Measurements from ENCODE around the gene PODXL2.

PODXL2 gene

DNA sequence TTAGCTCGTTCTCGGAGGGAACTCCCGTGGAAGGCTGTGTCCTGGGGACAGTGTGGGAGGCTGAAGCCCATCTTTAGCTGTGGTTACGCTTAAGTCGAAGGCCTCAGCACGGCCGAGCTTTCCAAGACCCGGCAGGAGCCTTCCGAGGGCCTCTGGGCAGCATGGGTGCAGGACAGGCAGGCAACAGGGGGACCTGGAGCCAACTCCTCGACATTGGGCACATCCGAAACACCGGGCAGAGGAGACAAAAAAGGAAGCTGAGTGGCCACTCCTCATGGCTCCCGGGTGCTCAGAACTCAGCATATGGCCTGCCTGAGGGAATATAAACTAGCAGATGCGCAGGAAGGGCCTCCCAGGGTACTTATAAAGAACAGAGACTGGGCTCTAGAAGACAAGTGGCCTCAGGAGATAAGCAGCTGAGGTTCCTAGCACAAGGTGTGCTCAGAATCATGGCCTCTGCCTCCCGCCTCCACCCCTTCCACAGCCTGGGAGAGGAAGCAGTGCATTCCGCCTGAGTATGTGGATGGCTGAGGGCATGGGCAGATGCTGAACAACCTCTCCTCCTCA is 77.9 kb downstream of the PODXL2 start:
- DNase-seq (ENCODE audit: low read depth, low spot score): no peak

- no peak for DNase-seq (ENCODE audit: low read depth, low spot score)
Measured at GRCh38 chr3:127707851-127708411, 78.9 kb downstream of the PODXL2 start.

DNA sequence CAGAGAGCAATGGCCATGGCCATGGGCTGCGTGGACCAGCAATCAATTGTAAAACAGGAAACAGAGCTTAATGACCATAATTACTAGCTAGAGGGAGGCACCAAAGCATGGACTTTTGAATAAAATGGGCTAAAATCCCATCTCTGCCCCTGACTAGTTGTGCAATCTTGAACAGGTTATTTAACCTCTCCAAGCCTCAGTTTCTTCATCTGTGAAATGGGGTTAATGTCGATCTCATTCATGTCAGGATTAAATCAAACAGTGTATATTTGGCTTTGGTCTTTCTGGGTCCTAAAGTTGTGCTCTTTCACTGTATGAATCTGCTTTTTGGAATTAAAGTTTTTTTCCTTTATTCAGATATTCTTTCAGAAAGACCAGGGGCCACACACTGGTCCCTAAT is 79.9 kb downstream of the PODXL2 start:
- no peak for DNase-seq (ENCODE audit: low read depth, low spot score)

DNA sequence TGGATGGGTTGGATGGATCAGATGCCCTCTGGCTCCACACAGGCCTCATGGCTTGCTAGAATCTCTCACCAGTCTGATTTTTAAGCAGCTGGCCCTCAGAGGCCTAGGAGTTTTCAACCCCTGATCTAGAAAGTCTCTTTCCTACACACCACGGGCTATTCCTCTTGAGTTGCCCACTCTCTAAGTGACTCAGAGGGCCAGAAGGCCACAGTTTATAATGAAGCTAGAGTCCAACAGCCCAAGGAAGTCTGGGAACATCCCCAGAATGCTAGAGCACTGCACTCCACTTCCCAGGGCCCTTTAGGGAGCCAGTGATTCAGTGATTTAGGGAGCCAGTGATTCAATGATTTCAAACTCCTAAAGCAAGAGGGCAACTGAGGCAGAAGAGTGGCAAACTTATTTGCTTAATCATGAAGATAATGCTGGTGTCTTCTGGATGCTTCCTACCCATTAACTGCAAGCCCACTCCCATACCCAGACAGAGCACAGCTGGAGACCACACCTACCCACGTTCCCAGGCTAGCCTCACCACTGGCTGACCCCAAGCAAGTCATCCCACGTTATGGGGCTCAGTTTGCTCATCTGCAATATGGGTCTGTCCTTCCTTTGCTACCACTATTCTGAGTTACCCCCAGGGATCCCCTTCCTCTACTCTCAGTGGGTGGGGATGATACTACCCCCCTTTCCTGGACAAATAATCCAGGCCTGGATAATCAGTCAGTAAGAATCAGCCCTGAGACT is 80.5 kb downstream of the PODXL2 start:
- DNase-seq (ENCODE audit: low read depth, low spot score): no peak

- no peak for DNase-seq (ENCODE audit: low read depth, low spot score)
Measured at GRCh38 chr3:127710155-127710941, 81.4 kb downstream of the PODXL2 start.

DNA sequence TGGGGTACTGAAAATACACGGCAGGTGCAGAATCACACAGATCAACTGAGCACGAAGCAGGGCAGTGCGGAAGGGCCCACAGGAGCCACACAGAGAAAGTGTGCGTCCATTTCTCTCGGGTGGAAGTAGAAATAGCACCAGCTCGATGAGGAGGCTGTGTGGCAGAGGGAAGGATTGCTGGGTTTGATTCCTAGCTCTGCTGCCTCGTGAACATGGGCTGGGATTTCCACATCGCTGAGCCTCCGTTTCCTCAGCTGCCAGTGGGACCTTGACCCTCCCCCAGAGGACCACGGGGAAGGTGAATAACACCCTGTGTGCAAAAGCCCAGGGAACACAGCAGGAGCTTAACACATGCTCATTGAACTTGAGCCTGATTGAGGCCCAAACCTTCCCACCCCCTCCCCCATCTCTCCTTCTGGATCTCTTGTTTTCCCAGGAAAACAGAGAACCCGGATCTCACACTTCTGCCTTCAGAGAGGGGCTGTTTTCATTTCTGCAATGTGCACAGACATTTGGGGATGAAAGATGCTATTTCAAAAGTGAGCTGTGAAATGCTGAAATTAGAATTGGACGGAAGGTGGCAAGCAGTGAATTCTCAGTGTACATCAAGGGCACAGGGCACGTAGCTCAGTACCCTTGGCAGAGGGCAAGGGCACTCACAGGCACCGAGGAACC is 82.2 kb downstream of the PODXL2 start:
- no peak for DNase-seq (ENCODE audit: low read depth, low spot score)

DNA sequence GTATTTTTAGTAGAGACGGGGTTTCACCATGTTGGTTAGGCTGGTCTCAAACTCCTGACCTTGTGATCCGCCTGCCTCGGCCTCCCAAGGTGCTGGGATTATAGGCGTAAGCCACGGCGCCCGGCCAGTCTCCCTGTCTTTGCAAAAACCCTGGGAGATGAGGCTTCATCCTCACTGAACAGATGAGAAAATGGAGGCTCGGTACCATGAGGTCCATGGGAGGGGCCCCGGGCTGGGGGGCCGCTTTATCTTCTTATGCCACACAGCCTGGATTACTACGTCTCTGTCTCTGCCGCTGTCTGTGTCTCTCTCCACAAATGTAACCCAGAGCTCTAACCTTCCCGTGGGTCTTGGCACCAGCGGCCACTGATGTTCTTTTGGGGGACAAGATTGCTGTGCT is 82.9 kb downstream of the PODXL2 start:
- DNase-seq (ENCODE audit: low read depth, low spot score): no peak

GRCh38 chr3:127712461-127712860 is 83.5 kb downstream of the PODXL2 start:
- no peak for DNase-seq (ENCODE audit: low read depth, low spot score)

DNA sequence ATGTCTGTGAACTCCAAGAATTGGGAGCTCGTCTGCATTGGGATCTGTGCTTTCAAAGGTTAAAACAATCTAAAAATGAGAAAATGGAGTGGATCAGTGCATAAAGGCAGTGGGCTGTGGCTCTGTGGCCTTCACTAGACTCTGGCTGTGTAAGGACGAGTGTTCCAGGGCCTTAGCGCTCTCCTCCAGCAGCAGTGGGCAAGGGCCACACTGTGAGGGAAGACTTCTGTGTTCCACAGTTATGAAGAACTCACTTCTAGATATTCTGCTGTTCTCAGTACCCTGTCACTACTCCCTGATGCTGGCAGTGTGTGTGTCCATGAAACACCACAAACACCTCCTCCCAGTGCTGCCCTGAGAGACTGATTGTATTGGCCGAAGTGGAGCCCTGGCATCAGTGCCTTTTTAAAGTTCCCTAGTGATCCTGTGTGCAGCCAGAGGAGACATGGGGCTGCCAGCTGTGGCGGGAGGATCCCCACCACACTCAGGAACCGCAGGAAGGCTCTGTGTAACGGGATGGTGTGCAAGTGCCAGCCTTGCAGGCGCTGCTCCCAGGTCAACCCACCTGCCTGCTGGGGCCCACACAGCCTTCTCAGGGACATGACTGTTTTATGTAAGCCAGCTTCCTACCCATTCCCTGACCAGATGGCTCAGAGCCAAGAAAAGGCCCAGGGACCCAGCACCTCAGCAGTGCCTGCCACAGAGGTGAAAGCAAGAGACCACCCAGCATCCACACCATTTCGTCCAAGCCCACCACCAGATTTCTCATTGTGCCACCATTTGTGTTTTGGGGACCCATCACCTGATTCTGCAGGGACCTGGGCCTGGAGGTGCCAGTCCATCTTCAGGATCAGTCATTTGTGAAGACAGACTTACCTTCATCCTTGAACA is 84.1 kb downstream of the PODXL2 start:
- DNase-seq (ENCODE audit: low read depth, low spot score): no peak

GRCh38 chr3:127714125-127714571 is 85.2 kb downstream of the PODXL2 start:
- no peak for DNase-seq (ENCODE audit: low read depth, low spot score)

- no peak for DNase-seq (ENCODE audit: low read depth, low spot score)
Measured at GRCh38 chr3:127714866-127715265, 85.9 kb downstream of the PODXL2 start.

GRCh38 chr3:127715532-127715931 is 86.5 kb downstream of the PODXL2 start:
- DNase-seq (ENCODE audit: low read depth, low spot score): no peak

GRCh38 chr3:127716384-127716783 is 87.4 kb downstream of the PODXL2 start:
- no peak for DNase-seq (ENCODE audit: low read depth, low spot score)

- DNase-seq (ENCODE audit: low read depth, low spot score): no peak
Measured at GRCh38 chr3:127717357-127718244, 88.6 kb downstream of the PODXL2 start.

DNA sequence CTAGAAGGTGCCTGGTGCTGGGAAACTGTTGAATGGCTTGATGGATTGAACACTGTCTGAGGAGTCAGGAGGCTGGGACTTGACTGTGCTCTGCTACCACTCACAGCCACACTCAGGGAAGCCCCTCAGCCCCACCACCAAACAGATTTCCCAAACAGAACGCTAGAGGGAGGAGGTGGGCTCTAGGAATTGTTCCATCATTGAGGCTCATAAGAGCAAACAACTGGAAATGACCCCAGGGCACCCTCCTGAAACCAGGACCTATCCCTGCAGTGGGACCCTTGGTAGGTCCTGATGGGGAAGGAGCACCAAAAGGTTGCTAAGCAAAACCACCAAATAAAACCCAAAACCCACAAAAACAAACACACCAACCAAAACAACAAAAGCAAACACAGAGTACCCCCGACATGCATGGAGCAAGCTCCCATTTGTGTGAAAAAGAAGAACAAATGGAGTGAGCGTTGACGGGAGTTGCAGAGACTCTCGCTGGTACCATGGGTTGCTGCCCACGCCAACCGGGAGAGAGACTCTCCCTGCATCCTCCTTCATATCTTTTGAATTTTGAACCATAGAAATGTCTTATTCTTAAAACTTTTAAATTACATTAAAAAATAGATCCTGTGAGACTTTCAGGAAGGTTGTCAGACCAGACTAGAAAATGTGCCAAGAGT is 89.4 kb downstream of the PODXL2 start:
- no peak for DNase-seq (ENCODE audit: low read depth, low spot score)

DNA sequence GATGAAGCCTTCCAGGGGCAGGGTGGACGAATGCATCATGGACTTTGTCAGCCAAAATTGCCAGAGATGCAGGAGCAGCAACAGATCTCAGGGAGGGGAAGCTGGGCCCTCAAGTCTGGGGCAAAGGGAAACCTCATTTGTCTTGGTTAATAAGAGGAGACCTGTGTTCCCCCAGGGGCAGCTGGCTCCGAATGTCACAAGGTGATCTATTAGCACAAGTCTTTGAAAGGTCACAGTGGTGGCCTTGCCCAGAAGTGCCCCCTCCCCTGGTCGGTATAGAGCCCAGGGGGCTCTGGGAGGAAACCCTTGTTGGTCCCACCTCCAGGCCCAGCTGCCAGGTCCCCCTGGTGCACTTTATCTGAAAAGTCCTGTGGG is 89.9 kb downstream of the PODXL2 start:
- no peak for DNase-seq (ENCODE audit: low read depth, low spot score)

DNA sequence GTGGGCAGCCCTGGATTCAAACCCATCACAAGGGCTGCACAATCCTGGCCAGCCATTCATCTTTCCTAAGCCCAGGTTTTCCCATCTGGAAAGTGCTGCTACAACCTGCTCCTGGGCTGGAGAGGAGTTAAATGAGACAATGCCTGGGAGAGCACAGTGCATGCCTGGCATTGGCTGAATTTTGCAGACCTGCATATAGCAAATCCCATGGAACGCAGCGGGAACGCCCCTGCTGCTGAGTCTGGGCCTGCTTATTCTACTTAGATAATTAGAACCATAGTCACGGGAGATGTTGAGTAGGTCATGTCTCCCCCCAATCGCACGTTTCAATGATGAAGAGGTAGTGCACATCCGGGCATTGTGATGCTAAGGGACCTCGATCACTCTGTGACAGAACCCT is 90.4 kb downstream of the PODXL2 start:
- no peak for DNase-seq (ENCODE audit: low read depth, low spot score)

- DNase-seq (ENCODE audit: low read depth, low spot score): no peak
Measured at GRCh38 chr3:127720161-127720823, 91.3 kb downstream of the PODXL2 start.

Data from activated CD4-positive, CD25-positive, alpha-beta regulatory T cell treated with anti-CD3 and anti-CD28 coated beads, Interleukin-2, amount 50 U/mL, for 16 hours (primary cell).